HG02623 (cell line): ENCODE measurements around the gene C12orf57.

Experiments
- ATAC-seq: cut with Tn5 transposase; IDR thresholded peaks from one replicate; pipeline ENCODE4 v1.9.1; 2021; ENCODE audit warnings: moderate library complexity; ENCODE audit not compliant: unreplicated experiment

The C12orf57 gene

DNA sequence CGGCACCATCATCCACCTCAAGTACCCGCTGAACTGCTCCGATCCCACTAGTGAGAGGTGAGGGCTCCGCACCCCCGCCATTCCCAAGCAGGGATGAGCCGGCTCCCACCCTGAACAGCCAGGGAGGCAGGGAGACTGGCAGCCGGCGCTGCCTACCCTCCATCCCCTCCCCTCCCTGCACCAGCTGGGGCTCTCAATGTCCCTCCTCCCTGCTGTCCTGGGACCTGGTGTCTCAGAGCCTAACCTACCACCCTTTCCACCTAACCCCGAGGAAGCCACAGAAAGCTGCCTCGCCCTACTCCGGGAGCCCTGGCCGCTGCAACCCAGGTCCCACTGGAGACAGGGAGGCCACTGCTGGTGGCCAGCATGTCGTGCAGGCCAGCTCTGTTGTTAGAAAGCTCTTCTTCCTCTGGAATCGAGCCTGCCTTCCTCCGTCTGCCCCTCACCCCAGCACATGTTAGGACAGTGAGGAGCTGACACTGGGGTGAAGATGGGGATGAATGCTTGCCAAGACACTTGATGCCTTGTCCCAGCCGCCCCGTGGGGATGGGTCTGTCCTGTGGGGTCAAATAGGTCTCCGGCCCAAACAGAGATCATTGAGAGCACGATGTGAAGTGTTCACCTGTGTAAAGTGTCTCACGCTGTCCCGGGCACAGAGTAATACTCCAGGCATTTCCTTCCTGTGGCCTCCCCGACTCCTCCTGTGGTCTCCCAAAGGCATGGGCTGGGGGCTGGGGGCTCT is 8.5 kb downstream of the C12orf57 start:
- no peak for ATAC-seq

DNA sequence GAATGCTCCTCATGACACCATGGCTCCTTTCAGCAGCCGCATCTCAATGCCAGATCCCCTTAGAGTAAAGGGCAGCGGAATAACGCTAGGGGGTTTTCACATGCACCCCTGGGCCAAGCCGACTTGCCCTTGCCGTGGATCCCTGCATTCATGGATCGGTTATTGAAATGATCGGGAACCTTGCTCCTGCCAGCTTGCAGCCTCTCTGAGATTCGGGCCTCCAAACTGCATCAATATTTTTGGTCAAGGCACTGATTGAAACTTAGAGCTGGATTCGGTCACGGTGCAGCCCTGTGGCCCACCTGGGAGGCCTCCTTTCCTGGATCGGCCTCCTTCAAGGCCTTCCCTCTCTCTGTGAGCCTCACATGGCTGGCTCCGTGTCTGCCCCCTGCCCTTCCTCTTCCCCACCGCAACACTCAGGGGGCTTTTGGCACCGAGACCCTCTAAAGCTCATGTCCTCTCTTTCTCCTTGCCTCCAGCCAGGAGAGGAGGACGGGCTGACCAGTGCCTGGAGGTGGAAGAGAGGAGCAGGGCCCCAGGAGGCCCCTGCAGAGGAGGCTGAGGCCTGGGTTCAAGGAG is 9.1 kb downstream of the C12orf57 start:
- ATAC-seq, result no peak

DNA sequence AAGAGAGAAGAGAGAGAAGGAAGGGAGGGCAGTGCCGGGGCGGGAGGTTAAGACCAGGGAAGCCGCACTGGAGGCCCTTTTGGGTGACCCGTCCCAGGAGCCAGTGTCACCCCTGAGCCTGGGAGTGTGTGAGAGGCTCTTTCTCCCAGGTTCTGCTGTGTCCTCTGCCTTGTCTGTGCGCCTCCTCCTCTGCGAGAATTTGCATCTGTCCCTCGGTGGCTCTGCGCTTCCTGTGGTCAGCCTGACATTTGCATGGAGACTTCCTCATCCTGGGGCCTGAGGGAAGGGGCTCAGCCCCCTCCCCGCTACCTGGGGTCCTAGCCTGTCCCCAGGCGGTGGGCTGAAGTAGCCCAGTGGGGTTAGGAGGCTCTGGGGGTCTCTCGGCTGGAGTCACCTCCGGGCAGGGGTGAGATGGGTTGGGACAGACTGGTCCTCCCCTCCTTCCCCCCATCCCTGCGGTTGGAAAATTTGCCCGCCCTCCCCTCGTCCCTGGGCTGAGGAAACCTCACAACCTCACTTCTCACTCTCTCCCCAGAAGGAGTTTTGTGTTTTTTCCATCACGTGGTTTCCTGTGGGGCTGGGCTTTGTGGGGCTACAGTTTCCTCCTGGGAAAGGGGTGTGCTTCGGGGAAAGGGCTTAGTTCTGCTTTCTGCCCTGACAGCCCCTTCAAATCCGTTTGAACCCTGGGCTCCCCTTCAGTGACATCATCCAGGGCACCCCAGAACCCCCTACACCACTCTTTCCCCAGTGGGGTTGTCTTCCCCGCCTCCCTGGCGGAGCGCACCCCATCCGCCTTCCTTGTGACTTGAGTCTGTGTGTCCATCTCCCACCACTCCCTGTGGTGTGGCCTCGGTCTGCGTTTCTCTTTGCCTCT is 9.9 kb downstream of the C12orf57 start:
- ATAC-seq, result peak; percentile 45

DNA sequence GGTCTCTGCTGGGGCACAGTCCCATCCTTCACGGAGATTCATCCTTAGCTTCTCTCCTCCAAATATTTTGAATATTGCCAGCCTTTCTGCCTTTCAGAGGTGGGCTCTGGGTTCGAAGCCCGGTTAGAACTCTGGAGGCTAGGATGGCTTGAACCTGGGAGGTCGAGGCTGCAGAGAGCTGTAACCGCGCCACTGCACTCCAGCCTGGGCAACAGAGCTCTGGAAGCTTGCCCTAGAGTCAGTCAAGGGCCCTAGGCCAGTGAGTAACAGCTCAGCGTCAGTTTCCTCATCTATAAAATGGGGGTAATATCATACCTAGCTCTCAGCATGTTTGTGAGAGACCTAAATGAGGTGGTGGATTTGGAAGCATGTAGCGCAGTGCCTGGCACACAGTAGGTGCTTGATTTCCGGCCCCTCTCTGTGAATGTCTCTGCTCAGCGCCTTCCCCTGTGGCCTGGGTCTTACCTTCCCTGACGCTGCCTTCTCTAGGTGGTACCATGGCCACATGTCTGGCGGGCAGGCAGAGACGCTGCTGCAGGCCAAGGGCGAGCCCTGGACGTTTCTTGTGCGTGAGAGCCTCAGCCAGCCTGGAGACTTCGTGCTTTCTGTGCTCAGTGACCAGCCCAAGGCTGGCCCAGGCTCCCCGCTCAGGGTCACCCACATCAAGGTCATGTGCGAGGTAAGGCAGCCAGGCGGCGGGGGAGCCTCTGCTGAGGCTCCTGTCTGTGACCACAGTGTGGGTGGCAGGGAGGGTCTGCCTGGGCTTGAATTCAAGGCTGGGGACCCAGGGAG is 10.7 kb downstream of the C12orf57 start:
- no peak for ATAC-seq

DNA sequence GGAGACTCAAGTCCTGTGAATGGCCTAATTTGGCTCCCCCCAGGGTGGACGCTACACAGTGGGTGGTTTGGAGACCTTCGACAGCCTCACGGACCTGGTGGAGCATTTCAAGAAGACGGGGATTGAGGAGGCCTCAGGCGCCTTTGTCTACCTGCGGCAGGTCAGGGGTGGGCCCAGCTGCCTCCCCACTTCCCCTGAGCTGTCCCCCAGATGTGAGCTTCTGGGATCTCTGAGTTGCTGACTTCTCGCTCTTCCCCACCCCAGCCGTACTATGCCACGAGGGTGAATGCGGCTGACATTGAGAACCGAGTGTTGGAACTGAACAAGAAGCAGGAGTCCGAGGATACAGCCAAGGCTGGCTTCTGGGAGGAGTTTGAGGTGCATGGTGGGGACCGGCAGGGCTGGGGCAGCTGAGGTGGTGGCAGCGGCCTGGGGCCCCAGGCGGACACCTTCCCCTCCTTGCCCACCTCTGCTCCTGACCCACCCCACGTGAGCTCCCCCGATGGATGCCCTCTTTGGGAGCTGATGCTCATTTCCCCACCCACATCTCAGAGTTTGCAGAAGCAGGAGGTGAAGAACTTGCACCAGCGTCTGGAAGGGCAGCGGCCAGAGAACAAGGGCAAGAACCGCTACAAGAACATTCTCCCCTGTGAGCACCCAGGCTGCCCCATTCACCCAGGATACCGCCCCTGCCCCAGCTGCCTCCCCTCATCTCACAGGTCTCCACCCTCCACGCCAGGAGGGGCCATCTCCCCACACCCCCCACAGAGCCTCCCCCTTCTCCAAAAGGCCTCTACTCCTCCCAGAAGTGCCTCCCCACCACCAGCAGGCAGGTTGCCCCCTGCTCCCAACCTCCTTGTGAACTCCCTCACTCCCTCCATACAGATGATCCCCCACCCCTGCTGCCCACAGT is 11.5 kb downstream of the C12orf57 start:
- no peak for ATAC-seq

DNA sequence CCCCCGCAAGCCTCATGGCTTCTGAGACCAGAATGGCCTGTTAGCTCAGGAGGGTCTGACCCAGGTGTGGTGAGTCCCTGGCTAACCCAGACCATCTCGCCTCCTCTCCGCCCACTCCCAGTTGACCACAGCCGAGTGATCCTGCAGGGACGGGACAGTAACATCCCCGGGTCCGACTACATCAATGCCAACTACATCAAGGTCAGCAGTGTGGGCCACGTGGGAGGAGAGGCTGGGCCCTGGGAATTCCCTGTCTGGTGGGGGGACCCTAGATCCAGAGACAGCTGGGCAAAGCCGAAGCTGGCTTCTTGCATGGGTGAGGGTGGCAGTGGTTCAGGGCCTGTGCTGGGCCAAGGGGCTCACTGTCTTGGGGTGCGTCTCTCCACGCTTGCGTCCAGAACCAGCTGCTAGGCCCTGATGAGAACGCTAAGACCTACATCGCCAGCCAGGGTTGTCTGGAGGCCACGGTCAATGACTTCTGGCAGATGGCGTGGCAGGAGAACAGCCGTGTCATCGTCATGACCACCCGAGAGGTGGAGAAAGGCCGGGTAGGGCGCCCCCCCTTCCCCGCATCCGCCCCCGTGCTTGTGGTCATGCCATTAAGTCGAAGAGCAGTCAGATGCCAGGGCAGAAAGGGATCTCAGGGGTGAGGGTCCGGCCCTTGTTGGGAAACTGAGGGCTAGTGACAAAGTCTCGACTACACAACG is 12.4 kb downstream of the C12orf57 start:
- no peak for ATAC-seq

DNA sequence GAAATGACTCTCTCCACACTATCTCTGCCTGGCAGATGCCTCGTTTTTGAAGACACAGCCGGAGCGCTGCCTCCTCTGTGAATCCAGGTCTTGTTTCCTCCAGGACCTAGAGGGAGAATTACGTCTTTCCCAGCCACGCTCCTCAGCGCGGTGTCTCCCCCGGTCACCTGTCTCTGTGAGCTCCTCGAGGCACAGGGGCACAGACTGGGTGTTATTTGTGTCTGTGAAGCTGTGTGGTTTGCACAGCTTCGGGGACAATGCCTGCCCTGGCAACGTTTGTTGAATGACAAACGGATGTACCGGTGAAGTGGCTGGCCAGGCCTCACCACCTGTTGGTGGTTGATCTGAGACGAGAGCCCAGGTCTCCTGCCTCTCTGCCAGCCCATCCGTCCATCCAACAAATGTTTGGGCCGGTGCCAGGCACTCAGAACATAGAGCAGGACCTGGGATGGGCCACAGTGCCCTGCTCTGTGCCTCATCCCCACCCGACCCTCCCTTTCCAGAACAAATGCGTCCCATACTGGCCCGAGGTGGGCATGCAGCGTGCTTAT is 13.4 kb downstream of the C12orf57 start:
- no peak for ATAC-seq

DNA sequence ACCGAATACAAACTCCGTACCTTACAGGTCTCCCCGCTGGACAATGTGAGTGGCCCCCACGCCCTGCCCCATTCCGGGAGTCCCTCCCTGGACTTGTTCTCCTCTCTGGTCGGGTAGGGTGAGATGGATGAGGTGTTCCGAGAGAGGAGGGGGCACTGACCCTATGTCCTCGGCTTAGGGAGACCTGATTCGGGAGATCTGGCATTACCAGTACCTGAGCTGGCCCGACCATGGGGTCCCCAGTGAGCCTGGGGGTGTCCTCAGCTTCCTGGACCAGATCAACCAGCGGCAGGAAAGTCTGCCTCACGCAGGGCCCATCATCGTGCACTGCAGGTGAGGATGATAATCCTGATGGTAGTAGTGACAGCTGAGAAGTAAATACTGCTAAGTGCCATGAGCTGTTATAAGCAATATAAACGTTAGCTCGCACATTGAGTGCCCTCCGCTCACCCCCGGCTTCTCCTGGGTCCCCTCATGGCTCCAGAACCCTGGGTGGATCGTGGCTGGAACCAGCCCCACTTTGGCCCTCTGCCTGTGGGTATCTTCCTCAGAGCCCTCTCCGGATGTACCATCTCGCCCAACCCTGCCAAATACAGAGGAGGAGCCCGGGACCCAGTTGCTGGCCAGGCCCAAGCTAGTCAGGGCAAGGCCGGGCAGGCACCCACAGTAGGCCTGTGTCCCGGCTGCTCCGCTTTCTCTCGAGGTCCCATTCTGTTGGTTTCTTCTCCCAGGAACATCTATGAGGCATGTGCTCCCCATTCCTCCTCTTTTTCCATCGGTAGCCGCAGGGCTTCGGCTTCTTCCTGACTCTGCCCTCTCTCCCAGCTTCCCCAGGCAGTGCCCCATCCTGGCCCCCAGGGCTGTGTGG is 14.2 kb downstream of the C12orf57 start:
- no peak for ATAC-seq

DNA sequence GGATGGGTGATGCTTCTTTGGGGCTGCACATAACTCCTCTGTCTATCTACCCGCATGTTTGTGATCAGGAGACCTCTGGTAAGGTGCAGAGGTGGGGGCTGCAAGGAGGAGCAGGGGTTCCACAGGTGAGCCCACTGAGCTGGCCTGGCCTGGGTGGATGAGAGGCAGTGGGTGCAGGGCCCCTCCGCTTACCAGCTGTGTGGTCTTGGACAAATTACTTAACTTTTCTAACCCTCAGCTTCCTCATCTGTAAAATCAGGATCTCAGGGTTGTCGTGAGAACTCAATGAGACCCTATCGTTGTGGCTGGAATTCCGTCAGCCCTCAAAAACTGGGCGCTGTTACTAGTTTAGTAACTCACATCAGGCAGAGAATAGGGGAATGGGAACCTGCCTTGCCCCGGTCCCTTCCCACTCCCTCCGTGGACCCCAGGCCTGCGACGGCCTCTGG is 14.8 kb downstream of the C12orf57 start:
- no peak for ATAC-seq

DNA sequence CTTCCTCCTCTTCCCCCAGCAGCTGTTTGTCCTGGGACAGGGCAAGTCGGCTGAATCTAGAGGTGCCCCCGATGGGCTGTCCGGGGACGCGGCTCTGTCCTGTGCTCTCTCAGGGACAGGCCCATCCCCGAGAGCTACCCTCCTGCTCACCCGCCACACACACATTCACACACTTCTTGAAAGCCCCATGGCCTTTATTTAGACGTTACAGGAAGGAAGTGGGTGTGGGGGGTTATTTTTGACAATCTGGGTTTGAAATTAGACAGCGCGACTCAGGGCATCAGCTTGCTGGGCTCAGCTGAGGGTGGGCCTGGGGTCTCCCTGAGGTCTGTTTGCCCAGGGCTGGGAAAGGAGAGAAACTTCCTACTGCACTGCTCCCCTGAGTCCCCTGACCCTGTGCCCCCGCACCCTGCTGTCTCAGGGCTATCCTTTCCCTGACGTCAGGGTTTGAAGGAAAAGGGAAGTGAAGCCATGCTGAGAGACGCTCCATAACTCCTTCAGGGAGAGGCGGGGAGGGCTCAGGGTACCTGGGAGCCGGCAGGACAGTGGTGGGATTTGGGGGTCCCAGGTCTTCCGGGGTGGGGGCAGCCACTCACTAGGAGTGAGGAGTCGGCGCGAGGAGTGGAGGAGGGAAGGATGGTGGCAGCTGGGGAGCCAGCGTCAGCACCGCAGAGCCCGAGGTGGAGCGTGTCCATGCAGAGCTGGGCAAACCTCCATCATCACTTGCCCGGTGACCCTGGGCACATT is 15.4 kb downstream of the C12orf57 start:
- ATAC-seq, result peak; percentile 45

DNA sequence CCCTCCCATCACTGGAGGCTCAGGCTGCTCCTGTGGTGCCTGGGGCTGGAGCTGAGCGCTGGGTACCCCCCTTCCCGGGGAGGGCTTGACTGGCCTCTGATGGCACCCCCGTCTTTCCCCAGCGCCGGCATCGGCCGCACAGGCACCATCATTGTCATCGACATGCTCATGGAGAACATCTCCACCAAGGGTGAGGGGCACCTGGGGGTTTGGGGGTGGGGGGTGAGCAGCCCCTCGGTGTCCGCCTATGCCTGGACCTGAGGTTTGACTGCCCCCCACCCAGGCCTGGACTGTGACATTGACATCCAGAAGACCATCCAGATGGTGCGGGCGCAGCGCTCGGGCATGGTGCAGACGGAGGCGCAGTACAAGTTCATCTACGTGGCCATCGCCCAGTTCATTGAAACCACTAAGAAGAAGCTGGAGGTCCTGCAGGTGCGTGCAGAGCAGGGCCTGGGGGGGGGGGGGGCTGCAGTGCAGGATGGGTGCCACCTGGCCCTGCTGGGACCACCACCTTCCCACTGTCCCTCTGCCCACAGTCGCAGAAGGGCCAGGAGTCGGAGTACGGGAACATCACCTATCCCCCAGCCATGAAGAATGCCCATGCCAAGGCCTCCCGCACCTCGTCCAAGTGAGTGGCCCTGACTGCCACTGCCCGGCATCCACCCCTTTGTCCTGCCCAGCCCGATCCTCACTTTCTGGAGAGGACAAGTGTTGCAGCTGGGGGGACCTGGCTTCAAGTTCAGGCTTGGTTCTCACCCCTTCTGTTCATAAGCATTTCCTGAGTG is 16.2 kb downstream of the C12orf57 start:
- ATAC-seq, result no peak

DNA sequence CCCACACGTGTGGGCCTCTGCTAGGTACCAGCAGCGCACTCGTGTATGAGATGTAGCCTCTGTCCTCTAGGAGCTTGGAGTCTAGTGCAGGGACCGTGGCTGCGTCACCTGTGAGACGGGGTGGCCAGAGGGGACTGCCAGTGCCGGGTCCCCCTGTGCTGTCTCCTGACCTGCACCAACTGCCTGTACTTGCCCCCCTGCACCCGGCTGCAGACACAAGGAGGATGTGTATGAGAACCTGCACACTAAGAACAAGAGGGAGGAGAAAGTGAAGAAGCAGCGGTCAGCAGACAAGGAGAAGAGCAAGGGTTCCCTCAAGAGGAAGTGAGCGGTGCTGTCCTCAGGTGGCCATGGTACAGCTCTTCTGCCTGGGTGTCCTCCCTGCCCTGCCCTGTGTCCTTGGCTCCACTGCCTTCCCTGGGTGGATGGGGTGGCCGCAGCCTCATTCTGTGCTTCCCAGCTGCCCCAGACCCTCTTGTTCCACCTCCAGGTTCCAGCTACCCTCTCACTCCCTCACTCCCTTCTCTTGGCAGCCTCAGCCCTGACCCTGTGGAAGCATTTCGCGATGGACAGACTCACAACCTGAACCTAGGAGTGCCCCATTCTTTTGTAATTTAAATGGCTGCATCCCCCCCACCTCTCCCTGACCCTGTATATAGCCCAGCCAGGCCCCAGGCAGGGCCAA is 16.9 kb downstream of the C12orf57 start:
- ATAC-seq, result no peak

DNA sequence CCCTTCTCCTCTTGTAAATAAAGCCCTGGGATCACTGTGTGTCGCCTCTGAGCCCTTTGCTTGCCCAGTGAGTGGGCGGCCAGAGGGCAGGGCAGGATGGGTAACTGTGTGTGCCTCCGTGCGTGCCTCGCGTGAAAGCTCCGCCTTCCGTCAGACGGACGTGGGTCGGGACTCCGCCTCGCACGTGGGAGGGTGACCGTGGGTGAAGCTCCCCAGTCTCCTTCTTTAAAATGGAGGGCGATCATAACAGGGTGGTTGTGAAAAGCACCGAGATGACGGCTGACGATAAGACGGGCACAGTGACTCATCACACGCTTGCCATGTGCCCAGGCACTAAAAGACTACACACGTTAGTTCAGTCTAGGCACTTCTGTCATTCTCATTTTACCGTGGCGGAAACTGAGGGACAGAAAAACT is 17.5 kb downstream of the C12orf57 start:
- ATAC-seq, result no peak

DNA sequence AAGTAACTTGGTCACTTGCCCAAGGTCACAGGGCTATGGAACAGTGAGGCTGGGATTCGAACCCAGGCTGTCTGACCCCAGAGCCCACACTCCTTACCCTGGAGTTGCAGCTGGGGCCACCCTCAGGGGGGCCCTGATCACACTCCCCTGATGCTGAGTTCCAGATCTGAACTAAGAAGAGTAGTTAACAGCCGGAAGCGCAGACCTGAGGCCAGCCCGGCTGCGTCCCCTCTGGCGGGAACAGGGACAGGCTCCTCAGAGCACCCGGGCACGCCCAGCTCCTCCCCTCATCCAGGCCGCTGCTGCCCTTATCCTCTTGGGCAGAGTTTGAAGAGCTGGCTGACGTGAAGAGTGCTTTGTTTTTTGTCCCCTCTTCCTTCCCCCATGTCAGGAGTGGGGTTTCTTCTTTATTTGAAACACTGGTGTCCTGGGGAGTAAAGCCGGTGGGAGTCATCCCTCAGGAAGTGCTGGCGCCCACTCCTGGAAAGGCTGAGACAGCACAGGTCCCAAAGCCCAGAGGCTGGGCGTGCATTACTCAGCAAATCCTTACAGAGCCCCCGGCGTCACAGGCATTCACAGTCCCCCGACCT is 18.0 kb downstream of the C12orf57 start:
- no peak for ATAC-seq

DNA sequence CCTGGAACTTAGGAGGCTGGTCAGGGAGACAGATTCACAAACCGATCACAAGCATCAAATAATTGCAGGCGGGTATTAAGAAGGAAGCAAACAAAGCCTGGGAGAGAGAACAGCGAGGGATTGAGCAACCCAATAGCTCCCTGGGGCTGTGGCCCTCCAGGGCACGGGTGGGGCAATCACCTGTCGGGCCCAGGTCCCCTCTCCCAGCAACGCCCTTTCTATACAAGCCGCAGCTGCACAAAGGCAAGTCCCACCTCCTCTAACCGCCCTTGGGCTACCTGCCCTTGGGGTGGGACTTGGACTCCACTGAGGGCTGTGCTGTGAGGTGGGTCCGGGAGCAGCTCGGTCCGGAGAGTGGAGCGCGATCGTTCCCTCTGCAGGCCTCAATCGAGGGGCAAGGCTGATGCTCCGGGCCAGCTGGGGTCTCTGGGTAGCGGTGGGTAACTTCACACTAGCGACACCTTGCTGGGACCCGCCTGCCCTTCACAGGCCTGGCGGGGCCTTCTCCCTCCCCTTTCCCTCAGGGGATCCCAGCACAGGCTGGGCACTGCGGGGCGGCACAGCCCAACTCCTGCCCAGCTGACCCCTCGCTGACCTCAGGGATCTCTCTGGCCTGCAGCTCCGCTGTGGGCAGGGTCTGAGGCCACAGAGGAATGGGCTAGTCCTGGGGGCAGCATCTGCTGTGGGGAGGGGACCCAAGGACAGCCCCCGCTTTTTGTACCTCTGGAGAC is 18.6 kb downstream of the C12orf57 start:
- no peak for ATAC-seq
